SK-N-SH treated with all-trans-retinoic acid at 6 μM for 48 hours (cell line): ENCODE results near the gene CACNA1S.

Experiments used
- ATAC-seq: fragments of 200-7000 bp; cut with Tn5 transposase; 3 replicates; pipeline ENCODE4 v1.9.1; 2020; ENCODE audit warnings: mild to moderate bottlenecking, moderate library complexity
- ARNTL ChIP-seq: fragments of 450-650 bp; formaldehyde crosslinking; IDR thresholded peaks from 2 replicates; pipeline ENCODE4 v1.5.0; 2020; ENCODE audit warnings: low read depth, mild to moderate bottlenecking, moderate library complexity, borderline replicate concordance
- BACH2 ChIP-seq: fragments of 250-450 bp; sonication (Bioruptor Pico); IDR thresholded peaks from 2 replicates; pipeline ENCODE4 v1.9.0; 2021; ENCODE audit warnings: mild to moderate bottlenecking, borderline replicate concordance
- CSDC2 ChIP-seq: fragments of 250-450 bp; sonication (Bioruptor Pico); IDR thresholded peaks from 2 replicates; pipeline ENCODE4 v1.5.0; 2020; ENCODE audit warnings: mild to moderate bottlenecking, moderate library complexity
- GLIS3 ChIP-seq: fragments of 250-450 bp; sonication (Bioruptor Pico); IDR thresholded peaks from 2 replicates; pipeline ENCODE4 v1.5.0; 2020; ENCODE audit warnings: mild to moderate bottlenecking, moderate library complexity
- OSR1 ChIP-seq: fragments of 250-450 bp; sonication (Bioruptor Pico); IDR thresholded peaks from 2 replicates; pipeline ENCODE4 v1.8.0; 2022; ENCODE audit warnings: moderate library complexity, mild to moderate bottlenecking, inconsistent platforms
- PPARA ChIP-seq: fragments of 250-450 bp; sonication (Bioruptor Pico); IDR thresholded peaks from 2 replicates; pipeline ENCODE4 v1.5.0; 2020; ENCODE audit warnings: mild to moderate bottlenecking, borderline replicate concordance
- RARB ChIP-seq: fragments of 250-450 bp; sonication (Bioruptor Pico); IDR thresholded peaks from 2 replicates; pipeline ENCODE4 v1.8.0; 2021; ENCODE audit warnings: mild to moderate bottlenecking, moderate library complexity
- SNAI2 ChIP-seq: fragments of 250-450 bp; sonication (Bioruptor Pico); IDR thresholded peaks from 2 replicates; pipeline ENCODE4 v1.5.0; 2020; ENCODE audit warnings: mild to moderate bottlenecking, moderate library complexity
- TCF4 ChIP-seq: fragments of 250-450 bp; sonication (Bioruptor Pico); IDR thresholded peaks from 2 replicates; pipeline ENCODE4 v1.8.0; 2021; ENCODE audit warnings: mild to moderate bottlenecking, moderate library complexity, borderline replicate concordance
- TOX ChIP-seq: fragments of 250-450 bp; sonication (Bioruptor Pico); IDR thresholded peaks from 2 replicates; pipeline ENCODE4 v1.8.0; 2021; ENCODE audit warnings: mild to moderate bottlenecking, moderate library complexity, borderline replicate concordance
- ZC3H10 ChIP-seq: fragments of 250-450 bp; sonication (Bioruptor Pico); IDR thresholded peaks from 2 replicates; pipeline ENCODE4 v1.5.1; 2021; ENCODE audit warnings: mild to moderate bottlenecking, moderate library complexity
- ZFP30 ChIP-seq: fragments of 450-650 bp; formaldehyde crosslinking; IDR thresholded peaks from 2 replicates; pipeline ENCODE4 v1.5.0; 2022; ENCODE audit warnings: mild to moderate bottlenecking, moderate library complexity
- ZNF565 ChIP-seq: fragments of 450-650 bp; formaldehyde crosslinking; conservative IDR thresholded peaks from 2 replicates; pipeline ENCODE4 v1.5.0; 2020; ENCODE audit warnings: low read depth, mild to moderate bottlenecking, moderate library complexity
- ZNF70 ChIP-seq: fragments of 450-650 bp; formaldehyde crosslinking; IDR thresholded peaks from 2 replicates; pipeline ENCODE4 v1.5.0; 2020; ENCODE audit warnings: mild to moderate bottlenecking, moderate library complexity
- ZNF8 ChIP-seq: fragments of 450-650 bp; formaldehyde crosslinking; IDR thresholded peaks from 2 replicates; pipeline ENCODE4 v1.5.0; 2020; ENCODE audit warnings: mild to moderate bottlenecking, moderate library complexity
- TF ChIP-seq, protein P1 (sequence below): fragments of 250-450 bp; sonication (Bioruptor Pico); IDR thresholded peaks from 2 replicates; pipeline ENCODE4 v1.8.0; 2020; ENCODE audit warnings: mild to moderate bottlenecking, moderate library complexity, borderline replicate concordance
- TF ChIP-seq, protein P2 (sequence below): fragments of 250-450 bp; sonication (Bioruptor Pico); IDR thresholded peaks from 2 replicates; pipeline ENCODE4 v1.8.0; 2021; ENCODE audit warnings: low read depth, mild to moderate bottlenecking, moderate library complexity, borderline replicate concordance
- TF ChIP-seq, protein P3 (sequence below): fragments of 250-450 bp; sonication (Bioruptor Pico); IDR thresholded peaks from 2 replicates; pipeline ENCODE4 v1.5.1; 2021; ENCODE audit warnings: mild to moderate bottlenecking, moderate library complexity
- TF ChIP-seq, protein P4 (sequence below): fragments of 250-450 bp; sonication (Bioruptor Pico); IDR thresholded peaks from 2 replicates; pipeline ENCODE4 v1.5.0; 2020; ENCODE audit warnings: mild to moderate bottlenecking, moderate library complexity
- TF ChIP-seq, protein P5 (sequence below): fragments of 250-450 bp; sonication (Bioruptor Pico); IDR thresholded peaks from 2 replicates; pipeline ENCODE4 v1.5.1; 2020; ENCODE audit warnings: low read depth, mild to moderate bottlenecking, moderate library complexity

Gene CACNA1S

DNA sequence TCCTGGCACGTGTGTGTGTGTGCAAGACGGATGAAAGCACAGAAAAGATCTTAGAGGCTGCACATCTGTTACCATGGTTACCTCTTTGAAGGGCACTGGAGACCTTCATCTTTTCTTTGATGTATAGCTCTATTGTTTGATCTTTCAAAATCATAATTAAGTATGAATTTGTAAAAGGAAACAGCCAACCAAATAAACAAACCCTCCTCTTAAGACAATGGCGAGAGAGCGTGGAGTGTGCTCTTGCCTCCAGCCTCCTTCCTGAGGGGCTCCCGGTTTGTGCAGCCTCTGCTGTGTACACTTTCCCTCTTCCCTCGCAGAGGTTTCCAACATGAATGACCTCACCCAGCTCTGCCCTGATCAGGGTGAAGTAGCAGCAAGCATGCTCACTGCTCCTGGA lies 27.9 kb downstream of the CACNA1S start:
- TF ChIP-seq BACH2: no peak
- TF ChIP-seq, protein P1, sequence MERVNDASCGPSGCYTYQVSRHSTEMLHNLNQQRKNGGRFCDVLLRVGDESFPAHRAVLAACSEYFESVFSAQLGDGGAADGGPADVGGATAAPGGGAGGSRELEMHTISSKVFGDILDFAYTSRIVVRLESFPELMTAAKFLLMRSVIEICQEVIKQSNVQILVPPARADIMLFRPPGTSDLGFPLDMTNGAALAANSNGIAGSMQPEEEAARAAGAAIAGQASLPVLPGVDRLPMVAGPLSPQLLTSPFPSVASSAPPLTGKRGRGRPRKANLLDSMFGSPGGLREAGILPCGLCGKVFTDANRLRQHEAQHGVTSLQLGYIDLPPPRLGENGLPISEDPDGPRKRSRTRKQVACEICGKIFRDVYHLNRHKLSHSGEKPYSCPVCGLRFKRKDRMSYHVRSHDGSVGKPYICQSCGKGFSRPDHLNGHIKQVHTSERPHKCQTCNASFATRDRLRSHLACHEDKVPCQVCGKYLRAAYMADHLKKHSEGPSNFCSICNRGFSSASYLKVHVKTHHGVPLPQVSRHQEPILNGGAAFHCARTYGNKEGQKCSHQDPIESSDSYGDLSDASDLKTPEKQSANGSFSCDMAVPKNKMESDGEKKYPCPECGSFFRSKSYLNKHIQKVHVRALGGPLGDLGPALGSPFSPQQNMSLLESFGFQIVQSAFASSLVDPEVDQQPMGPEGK (CRISPR knock-in tag): no peak
- no peak for TF ChIP-seq CSDC2
- no peak for TF ChIP-seq ZFP30 (CRISPR knock-in tag)
- TF ChIP-seq, protein P2, sequence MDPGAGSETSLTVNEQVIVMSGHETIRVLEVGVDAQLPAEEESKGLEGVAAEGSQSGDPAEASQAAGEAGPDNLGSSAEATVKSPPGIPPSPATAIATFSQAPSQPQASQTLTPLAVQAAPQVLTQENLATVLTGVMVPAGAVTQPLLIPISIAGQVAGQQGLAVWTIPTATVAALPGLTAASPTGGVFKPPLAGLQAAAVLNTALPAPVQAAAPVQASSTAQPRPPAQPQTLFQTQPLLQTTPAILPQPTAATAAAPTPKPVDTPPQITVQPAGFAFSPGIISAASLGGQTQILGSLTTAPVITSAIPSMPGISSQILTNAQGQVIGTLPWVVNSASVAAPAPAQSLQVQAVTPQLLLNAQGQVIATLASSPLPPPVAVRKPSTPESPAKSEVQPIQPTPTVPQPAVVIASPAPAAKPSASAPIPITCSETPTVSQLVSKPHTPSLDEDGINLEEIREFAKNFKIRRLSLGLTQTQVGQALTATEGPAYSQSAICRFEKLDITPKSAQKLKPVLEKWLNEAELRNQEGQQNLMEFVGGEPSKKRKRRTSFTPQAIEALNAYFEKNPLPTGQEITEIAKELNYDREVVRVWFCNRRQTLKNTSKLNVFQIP: no peak
- TF ChIP-seq OSR1 (CRISPR knock-in tag): no peak
- no peak for TF ChIP-seq ZNF70 (CRISPR knock-in tag)
- no peak for TF ChIP-seq SNAI2 (CRISPR knock-in tag)

DNA sequence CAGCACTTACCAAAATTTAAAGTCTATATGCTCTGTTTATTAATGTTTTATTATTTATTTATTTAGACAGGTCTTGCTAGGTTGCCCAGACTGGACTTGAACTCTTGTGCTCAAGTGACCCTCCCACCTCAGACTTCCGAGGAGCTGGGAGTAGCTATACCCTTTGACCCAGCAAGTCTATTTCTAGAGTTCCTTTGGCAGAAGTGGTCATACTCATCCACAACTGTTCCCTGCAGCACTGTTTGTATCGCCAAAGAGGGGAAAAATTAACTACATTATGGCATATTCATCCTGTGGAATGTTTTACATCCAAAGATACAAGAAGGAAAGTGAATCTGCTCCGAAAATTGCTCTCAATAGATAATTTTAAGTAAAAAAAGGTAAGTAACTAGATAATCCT lies 28.5 kb downstream of the CACNA1S start:
- no peak for TF ChIP-seq ZFP30 (CRISPR knock-in tag)
- no peak for TF ChIP-seq RARB (CRISPR knock-in tag)
- TF ChIP-seq PPARA: no peak
- TF ChIP-seq, protein P2: no peak
- no peak for TF ChIP-seq ZNF70 (CRISPR knock-in tag)
- TF ChIP-seq SNAI2 (CRISPR knock-in tag): no peak
- TF ChIP-seq ARNTL (CRISPR knock-in tag): no peak
- no peak for TF ChIP-seq TOX (CRISPR knock-in tag)
- TF ChIP-seq ZC3H10 (CRISPR knock-in tag): no peak
- no peak for ATAC-seq

More for the DNA sequence above, 27.9 kb downstream of the CACNA1S start:
- no peak for ATAC-seq

DNA sequence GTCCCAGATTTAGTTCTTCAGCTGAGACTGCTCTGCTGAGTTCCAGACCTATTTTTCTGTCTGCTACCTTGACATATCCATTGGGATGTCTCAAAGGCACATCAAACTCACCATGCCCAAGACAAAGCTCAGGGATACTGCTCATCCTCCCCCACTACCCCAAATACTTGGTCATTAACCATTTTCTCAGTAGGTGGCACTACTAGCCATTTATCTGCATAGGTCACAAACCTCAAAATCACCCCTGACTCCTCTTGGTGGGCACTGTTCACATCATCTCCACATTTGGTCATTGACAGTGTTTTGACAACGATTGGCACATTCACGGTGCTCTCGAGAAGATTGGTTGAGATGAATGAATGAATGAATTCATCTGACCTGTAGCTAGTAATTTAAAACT lies 32.1 kb downstream of the CACNA1S start:
- no peak for TF ChIP-seq CSDC2
- TF ChIP-seq ZC3H10 (CRISPR knock-in tag): no peak
- TF ChIP-seq TCF4: no peak
- TF ChIP-seq OSR1 (CRISPR knock-in tag): no peak
- TF ChIP-seq, protein P3, sequence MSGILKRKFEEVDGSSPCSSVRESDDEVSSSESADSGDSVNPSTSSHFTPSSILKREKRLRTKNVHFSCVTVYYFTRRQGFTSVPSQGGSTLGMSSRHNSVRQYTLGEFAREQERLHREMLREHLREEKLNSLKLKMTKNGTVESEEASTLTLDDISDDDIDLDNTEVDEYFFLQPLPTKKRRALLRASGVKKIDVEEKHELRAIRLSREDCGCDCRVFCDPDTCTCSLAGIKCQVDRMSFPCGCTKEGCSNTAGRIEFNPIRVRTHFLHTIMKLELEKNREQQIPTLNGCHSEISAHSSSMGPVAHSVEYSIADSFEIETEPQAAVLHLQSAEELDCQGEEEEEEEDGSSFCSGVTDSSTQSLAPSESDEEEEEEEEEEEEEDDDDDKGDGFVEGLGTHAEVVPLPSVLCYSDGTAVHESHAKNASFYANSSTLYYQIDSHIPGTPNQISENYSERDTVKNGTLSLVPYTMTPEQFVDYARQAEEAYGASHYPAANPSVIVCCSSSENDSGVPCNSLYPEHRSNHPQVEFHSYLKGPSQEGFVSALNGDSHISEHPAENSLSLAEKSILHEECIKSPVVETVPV (CRISPR knock-in tag): no peak
- TF ChIP-seq, protein P4, sequence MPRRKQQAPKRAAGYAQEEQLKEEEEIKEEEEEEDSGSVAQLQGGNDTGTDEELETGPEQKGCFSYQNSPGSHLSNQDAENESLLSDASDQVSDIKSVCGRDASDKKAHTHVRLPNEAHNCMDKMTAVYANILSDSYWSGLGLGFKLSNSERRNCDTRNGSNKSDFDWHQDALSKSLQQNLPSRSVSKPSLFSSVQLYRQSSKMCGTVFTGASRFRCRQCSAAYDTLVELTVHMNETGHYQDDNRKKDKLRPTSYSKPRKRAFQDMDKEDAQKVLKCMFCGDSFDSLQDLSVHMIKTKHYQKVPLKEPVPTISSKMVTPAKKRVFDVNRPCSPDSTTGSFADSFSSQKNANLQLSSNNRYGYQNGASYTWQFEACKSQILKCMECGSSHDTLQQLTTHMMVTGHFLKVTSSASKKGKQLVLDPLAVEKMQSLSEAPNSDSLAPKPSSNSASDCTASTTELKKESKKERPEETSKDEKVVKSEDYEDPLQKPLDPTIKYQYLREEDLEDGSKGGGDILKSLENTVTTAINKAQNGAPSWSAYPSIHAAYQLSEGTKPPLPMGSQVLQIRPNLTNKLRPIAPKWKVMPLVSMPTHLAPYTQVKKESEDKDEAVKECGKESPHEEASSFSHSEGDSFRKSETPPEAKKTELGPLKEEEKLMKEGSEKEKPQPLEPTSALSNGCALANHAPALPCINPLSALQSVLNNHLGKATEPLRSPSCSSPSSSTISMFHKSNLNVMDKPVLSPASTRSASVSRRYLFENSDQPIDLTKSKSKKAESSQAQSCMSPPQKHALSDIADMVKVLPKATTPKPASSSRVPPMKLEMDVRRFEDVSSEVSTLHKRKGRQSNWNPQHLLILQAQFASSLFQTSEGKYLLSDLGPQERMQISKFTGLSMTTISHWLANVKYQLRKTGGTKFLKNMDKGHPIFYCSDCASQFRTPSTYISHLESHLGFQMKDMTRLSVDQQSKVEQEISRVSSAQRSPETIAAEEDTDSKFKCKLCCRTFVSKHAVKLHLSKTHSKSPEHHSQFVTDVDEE: no peak
- TF ChIP-seq GLIS3: no peak
- no peak for TF ChIP-seq RARB (CRISPR knock-in tag)
- TF ChIP-seq ZNF565 (CRISPR knock-in tag): no peak
- TF ChIP-seq TOX (CRISPR knock-in tag): no peak
- no peak for TF ChIP-seq ARNTL (CRISPR knock-in tag)
- TF ChIP-seq, protein P5, sequence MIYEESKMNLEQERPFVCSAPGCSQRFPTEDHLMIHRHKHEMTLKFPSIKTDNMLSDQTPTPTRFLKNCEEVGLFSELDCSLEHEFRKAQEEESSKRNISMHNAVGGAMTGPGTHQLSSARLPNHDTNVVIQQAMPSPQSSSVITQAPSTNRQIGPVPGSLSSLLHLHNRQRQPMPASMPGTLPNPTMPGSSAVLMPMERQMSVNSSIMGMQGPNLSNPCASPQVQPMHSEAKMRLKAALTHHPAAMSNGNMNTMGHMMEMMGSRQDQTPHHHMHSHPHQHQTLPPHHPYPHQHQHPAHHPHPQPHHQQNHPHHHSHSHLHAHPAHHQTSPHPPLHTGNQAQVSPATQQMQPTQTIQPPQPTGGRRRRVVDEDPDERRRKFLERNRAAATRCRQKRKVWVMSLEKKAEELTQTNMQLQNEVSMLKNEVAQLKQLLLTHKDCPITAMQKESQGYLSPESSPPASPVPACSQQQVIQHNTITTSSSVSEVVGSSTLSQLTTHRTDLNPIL (CRISPR knock-in tag): no peak
- TF ChIP-seq ZNF8: no peak
- no peak for ATAC-seq
